ENCODE results near the gene C1D.

The C1D gene

GRCh38 chr2:68046642-68047240 is 16.1 kb downstream of the C1D start:
- Histone ChIP-seq H3K9ac (no peak overlapping the region), H3K36me3 (ENCODE audit: insufficient read depth) (no peaks in the 10 kb centered on the region), H3K79me2 (ENCODE audit: insufficient read depth, low read depth) (peaks cover 20% of the 10 kb centered on the region; the same call in 1 of the 2 replicates), H3K4me2 (no peak overlapping the region), H2AFZ (ENCODE audit: low read depth) (no peak overlapping the region), H3K27me3 (ENCODE audit: insufficient read depth, low read depth) (no peaks in the 10 kb centered on the region), H4K20me1 (ENCODE audit: insufficient read depth) (no peaks in the 10 kb centered on the region), H3K27ac (no peak overlapping the region), H3K4me3 (IDR thresholded peaks at IDR 0.05; ENCODE audit: insufficient read depth, low read depth, low read length) (no peak overlapping the region), H3K4me1 (ENCODE audit: low read depth, poor library complexity, severe bottlenecking) (no peaks in the 10 kb centered on the region)
- no peak for TF ChIP-seq CTCF (conservative IDR thresholded peaks at IDR 0.05; ENCODE audit: low read depth, low read length)

- Histone ChIP-seq H2AFZ (ENCODE audit: low read depth) (no peak overlapping the region), H3K79me2 (ENCODE audit: insufficient read depth, low read depth) (peaks cover 18% of the 10 kb centered on the region; the same call in 1 of the 2 replicates), H3K36me3 (ENCODE audit: insufficient read depth) (no peaks in the 10 kb centered on the region), H3K27ac (no peak overlapping the region), H4K20me1 (ENCODE audit: insufficient read depth) (no peaks in the 10 kb centered on the region), H3K27me3 (ENCODE audit: insufficient read depth, low read depth) (no peaks in the 10 kb centered on the region), H3K4me3 (IDR thresholded peaks at IDR 0.05; ENCODE audit: insufficient read depth, low read depth, low read length) (no peak overlapping the region), H3K4me2 (no peak overlapping the region), H3K9ac (no peak overlapping the region; the same call in 1 of the 2 replicates), H3K4me1 (ENCODE audit: low read depth, poor library complexity, severe bottlenecking) (no peaks in the 10 kb centered on the region)
- no peak for TF ChIP-seq CTCF (conservative IDR thresholded peaks at IDR 0.05; ENCODE audit: low read depth, low read length)
These were observed 16.6 kb downstream of the C1D start for GRCh38 chr2:68046224-68046623.

- no peaks in the 10 kb centered on the region for H3K4me1 ChIP-seq (ENCODE audit: low read depth, poor library complexity, severe bottlenecking)
- TF ChIP-seq CTCF (conservative IDR thresholded peaks at IDR 0.05; ENCODE audit: low read depth, low read length) = no peak
- H3K4me3 ChIP-seq (IDR thresholded peaks at IDR 0.05; ENCODE audit: insufficient read depth, low read depth, low read length) = no peak overlapping the region
- no peak overlapping the region for H3K9ac ChIP-seq
- no peaks in the 10 kb centered on the region for H4K20me1 ChIP-seq (ENCODE audit: insufficient read depth)
- peaks cover 18% of the 10 kb centered on the region; the same call in 1 of the 2 replicates for H3K79me2 ChIP-seq (ENCODE audit: insufficient read depth, low read depth)
- no peaks in the 10 kb centered on the region for H3K36me3 ChIP-seq (ENCODE audit: insufficient read depth)
- no peak overlapping the region for H2AFZ ChIP-seq (ENCODE audit: low read depth)
- H3K4me2 ChIP-seq = no peak overlapping the region
- H3K27ac ChIP-seq = no peak overlapping the region
- no peaks in the 10 kb centered on the region for H3K27me3 ChIP-seq (ENCODE audit: insufficient read depth, low read depth)
These were observed 17.5 kb downstream of the C1D start for GRCh38 chr2:68045342-68045741.

- H2AFZ ChIP-seq (ENCODE audit: low read depth) = no peak overlapping the region
- no peaks in the 10 kb centered on the region for H3K4me1 ChIP-seq (ENCODE audit: low read depth, poor library complexity, severe bottlenecking)
- peaks cover 18% of the 10 kb centered on the region; the same call in 1 of the 2 replicates for H3K79me2 ChIP-seq (ENCODE audit: insufficient read depth, low read depth)
- no peak overlapping the region for H3K4me2 ChIP-seq
- TF ChIP-seq CTCF (conservative IDR thresholded peaks at IDR 0.05; ENCODE audit: low read depth, low read length) = no peak
- no peak overlapping the region for H3K9ac ChIP-seq
- H3K27ac ChIP-seq = no peak overlapping the region
- H4K20me1 ChIP-seq (ENCODE audit: insufficient read depth) = no peaks in the 10 kb centered on the region
- H3K36me3 ChIP-seq (ENCODE audit: insufficient read depth) = no peaks in the 10 kb centered on the region
- no peak overlapping the region for H3K4me3 ChIP-seq (IDR thresholded peaks at IDR 0.05; ENCODE audit: insufficient read depth, low read depth, low read length)
- no peaks in the 10 kb centered on the region for H3K27me3 ChIP-seq (ENCODE audit: insufficient read depth, low read depth)
These were observed 18.7 kb downstream of the C1D start for GRCh38 chr2:68044099-68044498.

Data from KMS-11 (cell line).